Hippocampal formation (tissue), 2 donors: Measurements from ENCODE around the gene IMPG1.

Experiments
- DNase-seq, 2 donors: peaks; one replicate each; lab custom pipeline; 2025; lab: John Stamatoyannopoulos, UW

IMPG1 gene

GRCh38 chr6:75892384-75892783 lies 180.1 kb downstream of the IMPG1 start:
- DNase-seq: no peak

- no peak for DNase-seq
These were observed 187.6 kb downstream of the IMPG1 start for GRCh38 chr6:75884822-75885221.

- no peak for DNase-seq
These were observed 189.7 kb downstream of the IMPG1 start for GRCh38 chr6:75882734-75883133.

- DNase-seq: no peak
These were observed 192.2 kb downstream of the IMPG1 start for GRCh38 chr6:75880305-75880704.

- no peak for DNase-seq
These were observed 196.3 kb downstream of the IMPG1 start for GRCh38 chr6:75876152-75876551.

DNA sequence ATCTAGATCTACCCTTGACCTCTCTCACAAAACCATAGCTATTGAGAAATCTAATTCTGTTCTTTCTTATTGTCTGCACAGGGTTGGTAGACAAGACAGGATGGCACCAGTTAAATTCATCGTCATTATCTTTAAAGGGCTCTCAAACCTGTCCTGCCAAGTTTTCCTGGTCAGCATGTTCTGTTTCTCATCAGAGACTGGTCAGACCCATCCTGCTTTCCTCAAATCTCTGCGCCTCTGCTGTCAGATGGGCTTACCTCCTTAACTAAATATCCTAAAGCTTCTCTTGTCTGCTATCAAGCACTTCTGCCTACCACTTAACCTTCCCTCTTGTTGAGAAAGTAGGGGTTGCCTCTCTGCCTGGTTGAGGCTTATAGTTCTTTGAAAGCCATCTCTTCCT lies 198.2 kb downstream of the IMPG1 start:
- no peak for DNase-seq
